Neural progenitor cell (in vitro differentiated cells): ENCODE data around the gene MID2.

Experiments
- CTCF ChIP-seq: fragments of 200-600 bp; sonication (generic); IDR thresholded peaks from 2 replicates; pipeline ENCODE4 v1.5.1; 2017; ENCODE audit warnings: antibody characterized with exemption, mild to moderate bottlenecking
- EZH2 ChIP-seq: fragments of 200-600 bp; sonication (generic); IDR thresholded peaks from 2 replicates; pipeline ENCODE4 v1.6.1; 2017; ENCODE audit warnings: antibody characterized with exemption, mild to moderate bottlenecking, moderate library complexity

DNA sequence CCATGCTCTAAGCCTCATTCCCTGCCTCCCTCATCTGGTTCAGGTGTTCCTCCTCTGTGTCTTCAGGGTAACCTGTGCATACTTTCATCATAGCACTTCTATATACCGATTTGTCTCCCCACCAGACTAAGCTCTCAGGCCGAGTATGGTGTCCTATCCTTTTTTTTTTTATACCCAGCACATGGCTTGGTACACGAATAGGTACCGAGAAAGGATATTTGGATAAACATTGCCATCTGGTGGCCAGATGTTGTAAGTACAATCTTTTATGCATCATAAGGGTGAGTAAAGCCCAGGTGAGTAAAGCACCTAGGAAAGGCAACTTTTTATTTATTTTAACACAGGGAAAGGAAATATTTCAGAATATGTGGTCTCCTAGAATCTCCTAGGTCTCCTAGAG, 68.4 kb downstream of the MID2 start:
- TF ChIP-seq EZH2: no peak
- peak; percentile 78 for TF ChIP-seq CTCF
